ENCODE results near the gene USP17L15.
"Not testable (repeated sequence)": the region's sequence is repeated elsewhere in the genome, so short reads cannot be mapped to it uniquely, and the experiment has no call there.

DNA sequence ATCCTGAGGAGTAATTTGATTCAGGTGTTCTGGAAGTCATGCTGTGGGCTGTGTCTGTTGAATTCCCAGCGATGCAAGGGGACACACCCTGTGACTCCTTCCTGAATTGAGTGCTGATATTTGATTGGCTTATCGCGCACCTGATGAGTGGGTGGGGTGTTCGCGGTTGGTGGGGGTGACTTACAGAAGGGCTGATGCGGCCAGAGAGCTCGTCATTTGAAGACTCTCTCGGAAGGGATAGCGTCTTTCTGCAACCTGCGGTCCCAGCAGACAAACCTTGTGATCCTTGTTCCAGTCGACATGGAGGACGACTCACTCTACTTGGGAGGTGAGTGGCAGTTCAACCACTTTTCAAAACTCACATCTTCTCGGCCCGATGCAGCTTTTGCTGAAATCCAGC lies 9.4 kb downstream of the USP17L15 start, which contains the start of gene USP17L17:
- TF ChIP-seq EZH2phosphoT487 (conservative IDR thresholded peaks at IDR 0.05; ENCODE audit: low read length); CTCF (IDR thresholded peaks at IDR 0.05; ENCODE audit: insufficient read depth, low read length, poor library complexity, severe bottlenecking): not testable (repeated sequence)

Measured in SU-DHL-6 (cell line).